Esophagus (tissue), 2 donors: ENCODE results near the gene MCM3AP. TPM values are rescaled to one million over a fixed set of nuclear protein-coding genes. Genes with fewer than 3 reads are reported as not detected.
"Not testable (repeated sequence)": the region's sequence is repeated elsewhere in the genome, so short reads cannot be mapped to it uniquely, and the experiment has no call there.

ENCODE experiments used
- H3K27ac ChIP-seq, 2 donors: one replicate each; pipeline ENCODE4 v1.5.1; 2013; ENCODE audit warnings: low read depth in 2 of 2, mild to moderate bottlenecking in 2 of 2, inconsistent platforms in 1 of 2, low read length in 1 of 2, moderate library complexity in 1 of 2
- H3K27me3 ChIP-seq, 2 donors: one replicate each; pipeline ENCODE4 v1.6.1; 2013; ENCODE audit warnings: low read length in 2 of 2, control low read depth in 1 of 2, mild to moderate bottlenecking in 1 of 2; ENCODE audit not compliant: insufficient read depth in 2 of 2, control insufficient read depth in 1 of 2
- H3K36me3 ChIP-seq, 2 donors: one replicate each; pipeline ENCODE4 v1.6.1; 2013; ENCODE audit warnings: low read length in 1 of 2; ENCODE audit not compliant: control insufficient read depth in 2 of 2, insufficient read depth in 2 of 2
- H3K4me1 ChIP-seq, 2 donors: one replicate each; pipeline ENCODE4 v1.6.1; 2013; ENCODE audit warnings: low read length in 1 of 2; ENCODE audit not compliant: control insufficient read depth in 2 of 2, insufficient read depth in 2 of 2
- H3K4me3 ChIP-seq, 2 donors: one replicate each; pipeline ENCODE4 v1.5.1; 2013; ENCODE audit warnings: low read length in 2 of 2, mild to moderate bottlenecking in 2 of 2, low read depth in 1 of 2, moderate library complexity in 1 of 2
- H3K9me3 ChIP-seq, 2 donors: one replicate each; pipeline ENCODE4 v1.6.1; 2013; ENCODE audit warnings: mild to moderate bottlenecking in 2 of 2, low read depth in 1 of 2, low read length in 1 of 2, moderate library complexity in 1 of 2; ENCODE audit not compliant: control insufficient read depth in 2 of 2, insufficient read depth in 1 of 2
- WGBS, 2 donors: extraction: QIAGEN DNeasy Blood & Tissue Kit; methylation state at CpG; one replicate each; pipeline ENCODE4 v1.1.7; 2013; 5-methylcytosine and 5-hydroxymethylcytosine counted together
- polyA plus RNA-seq, 2 donors: library from polyadenylated mRNA; stranded (reverse); fragments of 200-250 nt; gene quantifications; one replicate each; pipeline ENCODE4 v1.2.3, GENCODE V29; 2013
- donor health status: healthy with polysubstance abuse.
- donor health status: Bipolar disorder and iron deficiency.

The MCM3AP gene
- polyA plus RNA-seq, 2 donors: 27.1 to 29.2 TPM

- Histone ChIP-seq H3K9me3 (no peaks in the 10 kb centered on the region), H3K4me1 (no peaks in the 10 kb centered on the region), H3K36me3 (peaks cover 24 to 48% of the 10 kb centered on the region in 2 donors), H3K4me3 (no peak overlapping the region), H3K27me3 (no peaks in the 10 kb centered on the region), H3K27ac (no peak overlapping the region)
- WGBS, 2 donors: 84 to 95% methylated on average over 2 of the region's 2 CpGs
Measured at GRCh38 chr21:46248827-46249226, 36.6 kb downstream of the MCM3AP start.

- Histone ChIP-seq H3K27me3 (no peaks in the 10 kb centered on the region), H3K9me3 (no peaks in the 10 kb centered on the region), H3K36me3 (peaks cover 28 to 48% of the 10 kb centered on the region in 2 donors), H3K4me3 (no peak overlapping the region), H3K27ac (no peak overlapping the region), H3K4me1 (no peaks in the 10 kb centered on the region)
- WGBS, 2 donors: 85 to 100% methylated on average over 1 of the region's 1 CpG
Measured at GRCh38 chr21:46248422-46248782, 37.0 kb downstream of the MCM3AP start.

- 96 to 97% methylated on average over 3 of the region's 3 CpGs for WGBS, 2 donors
- peaks cover 31 to 47% of the 10 kb centered on the region in 2 donors for H3K36me3 ChIP-seq
- H3K27me3 ChIP-seq: no peaks in the 10 kb centered on the region
- H3K4me3 ChIP-seq: no peak overlapping the region
- H3K9me3 ChIP-seq: no peaks in the 10 kb centered on the region
- no peaks in the 10 kb centered on the region for H3K4me1 ChIP-seq
- no peak overlapping the region for H3K27ac ChIP-seq
Measured at GRCh38 chr21:46247699-46248421, 37.6 kb downstream of the MCM3AP start.

GRCh38 chr21:46246345-46246744 lies 39.1 kb downstream of the MCM3AP start:
- H3K4me3 ChIP-seq: no peak overlapping the region
- no peak overlapping the region for H3K27ac ChIP-seq
- no peaks in the 10 kb centered on the region for H3K27me3 ChIP-seq
- no peaks in the 10 kb centered on the region for H3K9me3 ChIP-seq
- no peaks in the 10 kb centered on the region for H3K4me1 ChIP-seq
- peaks cover 31 to 45% of the 10 kb centered on the region in 2 donors for H3K36me3 ChIP-seq
- 82 to 83% methylated on average over 6 of the region's 6 CpGs for WGBS, 2 donors

- 82 to 96% methylated on average over 3 of the region's 3 CpGs for WGBS, 2 donors
- peaks cover 30 to 45% of the 10 kb centered on the region in 2 donors for H3K36me3 ChIP-seq
Measured at GRCh38 chr21:46245213-46245915, 40.0 kb downstream of the MCM3AP start.

GRCh38 chr21:46244602-46245001 lies 40.8 kb downstream of the MCM3AP start:
- Histone ChIP-seq H3K36me3 (peaks cover 30 to 47% of the 10 kb centered on the region in 2 donors), H3K9me3 (no peaks in the 10 kb centered on the region), H3K4me1 (no peaks in the 10 kb centered on the region), H3K27ac (no peak overlapping the region), H3K27me3 (no peaks in the 10 kb centered on the region), H3K4me3 (no peak overlapping the region)
- 90 to 92% methylated on average over 8 of the region's 8 CpGs for WGBS, 2 donors

More at GRCh38 chr21:46245213-46245915, 40.0 kb downstream of the MCM3AP start:
- no peak overlapping the region for H3K4me3 ChIP-seq
- no peaks in the 10 kb centered on the region for H3K27me3 ChIP-seq
- H3K4me1 ChIP-seq: no peaks in the 10 kb centered on the region
- no peaks in the 10 kb centered on the region for H3K9me3 ChIP-seq
- H3K27ac ChIP-seq: no peak overlapping the region

GRCh38 chr21:46243960-46244361 lies 41.5 kb downstream of the MCM3AP start:
- no peaks in the 10 kb centered on the region for H3K27me3 ChIP-seq
- WGBS, 2 donors: 91% methylated on average over 3 of the region's 3 CpGs
- H3K4me1 ChIP-seq: no peaks in the 10 kb centered on the region
- H3K36me3 ChIP-seq: peaks cover 30 to 47% of the 10 kb centered on the region in 2 donors
- no peak overlapping the region for H3K4me3 ChIP-seq
- no peaks in the 10 kb centered on the region for H3K9me3 ChIP-seq
- H3K27ac ChIP-seq: no peak overlapping the region

GRCh38 chr21:46243325-46243724 lies 42.1 kb downstream of the MCM3AP start:
- Histone ChIP-seq H3K27ac (no peak overlapping the region), H3K36me3 (peaks cover 30 to 47% of the 10 kb centered on the region in 2 donors), H3K9me3 (no peaks in the 10 kb centered on the region), H3K27me3 (no peaks in the 10 kb centered on the region), H3K4me1 (no peaks in the 10 kb centered on the region), H3K4me3 (no peak overlapping the region)
- 91 to 92% methylated on average over 8 of the region's 8 CpGs for WGBS, 2 donors

- not testable (repeated sequence) for H3K4me3 ChIP-seq, H3K27ac ChIP-seq, H3K9me3 ChIP-seq, H3K27me3 ChIP-seq, H3K4me1 ChIP-seq
- H3K36me3 ChIP-seq: peaks cover 22 to 40% of the 10 kb centered on the region in 2 donors
- WGBS, 2 donors: 86 to 90% methylated on average over 1 of the region's 1 CpG
Measured at GRCh38 chr21:46241577-46241976, 43.8 kb downstream of the MCM3AP start.
